Ascending aorta (tissue), 2 donors: ENCODE data around the gene MTMR11. TPM values are rescaled to one million over a fixed set of nuclear protein-coding genes. Genes with fewer than 3 reads are reported as not detected.
"Not testable (repeated sequence)": the region's sequence is repeated elsewhere in the genome, so short reads cannot be mapped to it uniquely, and the experiment has no call there.

ENCODE experiments used
- DNase-seq, 2 donors: peaks; one replicate each; pipeline ENCODE4 v3.0.0-alpha.2; 2019; ENCODE audit warnings: low spot score in 2 of 2
- H3K27ac ChIP-seq, 2 donors: fragments of 200-600 bp; sonication (generic); one replicate each; pipeline ENCODE4 v1.5.1; 2016 to 2017; ENCODE audit warnings: mild to moderate bottlenecking in 1 of 2
- H3K27me3 ChIP-seq: fragments of 200-600 bp; sonication (generic); one replicate; pipeline ENCODE4 v1.5.1; 2017
- H3K36me3 ChIP-seq, 2 donors: fragments of 200-600 bp; sonication (generic); one replicate each; pipeline ENCODE4 v1.5.1; 2016
- H3K4me1 ChIP-seq, 2 donors: fragments of 200-600 bp; sonication (generic); one replicate each; pipeline ENCODE4 v1.5.1; 2016 to 2017; ENCODE audit warnings: mild to moderate bottlenecking in 1 of 2
- H3K4me3 ChIP-seq, 2 donors: fragments of 200-600 bp; sonication (generic); one replicate each; pipeline ENCODE4 v1.5.1; 2016 to 2017; ENCODE audit warnings: mild to moderate bottlenecking in 1 of 2
- H3K9me3 ChIP-seq, 2 donors: fragments of 200-600 bp; sonication (generic); one replicate each; pipeline ENCODE4 v1.5.1; 2016
- CTCF ChIP-seq, 3 experiments: fragments of 200-600 bp in 2 of 3; fragments of 450-650 bp in 1 of 3; sonication (generic) in 2 of 3; IDR thresholded peaks; one replicate each; pipeline ENCODE4 v1.5.1; 2016 to 2019; ENCODE audit warnings: antibody characterized with exemption in 3 of 3, mild to moderate bottlenecking in 1 of 3, moderate library complexity in 1 of 3
- intact Hi-C: fragments of 100-400 bp; cut with DNase I; formaldehyde crosslinking; loops from one replicate; pipeline ENCODE4 v1.15.1; 2023
- total RNA-seq: library from RNA; depleted of rRNA; stranded (reverse); fragments of >200 nt; gene quantifications from one replicate; pipeline ENCODE4 v1.1.0, GENCODE V29; 2016

The MTMR11 gene
- total RNA-seq, 1 donor from 2014 or later: 39.8 TPM

- peaks cover 36 to 62% of the 10 kb centered on the region in 2 donors for H3K36me3 ChIP-seq
- no peak for TF ChIP-seq CTCF (IDR thresholded peaks at IDR 0.05)
- H3K27me3 ChIP-seq: no peaks in the 10 kb centered on the region
- peak overlapping the region; percentile 51 to 65 for H3K27ac ChIP-seq
- no peak overlapping the region for H3K4me3 ChIP-seq
- intact Hi-C loops: loop anchor here (5.0 kb wide), 1 partner anchor 204 kb away; no protein-coding TSS in a partner anchor
- H3K9me3 ChIP-seq: no peaks in the 10 kb centered on the region
- peaks cover 0 to 13% of the 10 kb centered on the region in 2 donors for H3K4me1 ChIP-seq
- DNase-seq: no peak
Observed at GRCh38 chr1:149963358-149963757, 26.7 kb upstream of the MTMR11 start.

DNA sequence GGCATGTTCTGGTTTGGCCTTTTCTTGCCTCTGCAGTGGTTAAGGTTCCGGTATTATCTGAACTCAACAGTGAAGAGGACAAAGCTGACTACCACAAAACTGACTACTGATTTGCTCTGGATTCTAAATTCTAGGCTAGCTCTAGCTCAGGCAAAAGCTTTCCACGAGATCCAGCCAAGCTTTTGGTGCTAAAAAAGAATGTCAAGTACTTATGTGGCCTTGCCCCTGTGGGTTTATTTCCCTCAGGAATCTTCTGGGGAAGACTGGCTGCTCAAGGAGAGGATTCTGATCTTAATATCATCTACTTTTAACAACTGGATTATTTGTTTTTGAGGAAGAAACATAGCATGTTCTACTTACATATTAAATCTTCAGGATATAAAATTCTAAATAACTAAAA is 26.1 kb upstream of the MTMR11 start:
- Histone ChIP-seq H3K27ac (peak overlapping the region; percentile 51 to 65), H3K36me3 (peaks cover 41 to 63% of the 10 kb centered on the region in 2 donors)
- intact Hi-C loops: loop anchor here (1.0 to 5.0 kb wide), 2 partner anchors 88 to 205 kb away; no protein-coding TSS in a partner anchor

GRCh38 chr1:149962039-149962647 is 25.5 kb upstream of the MTMR11 start:
- Histone ChIP-seq H3K4me3 (no peak overlapping the region), H3K27ac (peak overlapping the region; percentile 51 to 65), H3K36me3 (peaks cover 42 to 63% of the 10 kb centered on the region in 2 donors), H3K9me3 (no peaks in the 10 kb centered on the region), H3K27me3 (no peaks in the 10 kb centered on the region), H3K4me1 (peaks cover 0 to 13% of the 10 kb centered on the region in 2 donors)
- TF ChIP-seq CTCF (IDR thresholded peaks at IDR 0.05): peak; percentile 70 to 80 (median 75)
- intact Hi-C loops: loop anchor here (1.0 to 5.0 kb wide), 2 partner anchors 88 to 205 kb away; no protein-coding TSS in a partner anchor
- DNase-seq: peak in 1 of 2 donors; percentile 79

More for the DNA sequence above, 26.1 kb upstream of the MTMR11 start:
- no peak overlapping the region for H3K4me3 ChIP-seq
- no peaks in the 10 kb centered on the region for H3K27me3 ChIP-seq
- H3K4me1 ChIP-seq: peaks cover 0 to 13% of the 10 kb centered on the region in 2 donors
- DNase-seq: no peak
- H3K9me3 ChIP-seq: no peaks in the 10 kb centered on the region
- no peak for TF ChIP-seq CTCF (IDR thresholded peaks at IDR 0.05)

GRCh38 chr1:149957548-149957947 is 20.9 kb upstream of the MTMR11 start:
- intact Hi-C loops, H3K27me3 ChIP-seq: not testable (repeated sequence)
- H3K36me3 ChIP-seq: peaks cover 30 to 42% of the 10 kb centered on the region in 2 donors

GRCh38 chr1:149949911-149950310 is 13.2 kb upstream of the MTMR11 start:
- DNase-seq: no peak
- no peaks in the 10 kb centered on the region for H3K27me3 ChIP-seq
- H3K4me3 ChIP-seq: no peak overlapping the region
- intact Hi-C loops: no loop called here
- peaks cover 49 to 53% of the 10 kb centered on the region in 2 donors for H3K36me3 ChIP-seq
- no peak overlapping the region for H3K27ac ChIP-seq
- no peak for TF ChIP-seq CTCF (IDR thresholded peaks at IDR 0.05)
- no peaks in the 10 kb centered on the region for H3K4me1 ChIP-seq
- H3K9me3 ChIP-seq: no peaks in the 10 kb centered on the region

More at GRCh38 chr1:149957548-149957947, 20.9 kb upstream of the MTMR11 start:
- not testable (repeated sequence) for H3K4me3 ChIP-seq, H3K9me3 ChIP-seq, H3K4me1 ChIP-seq, DNase-seq, H3K27ac ChIP-seq

DNA sequence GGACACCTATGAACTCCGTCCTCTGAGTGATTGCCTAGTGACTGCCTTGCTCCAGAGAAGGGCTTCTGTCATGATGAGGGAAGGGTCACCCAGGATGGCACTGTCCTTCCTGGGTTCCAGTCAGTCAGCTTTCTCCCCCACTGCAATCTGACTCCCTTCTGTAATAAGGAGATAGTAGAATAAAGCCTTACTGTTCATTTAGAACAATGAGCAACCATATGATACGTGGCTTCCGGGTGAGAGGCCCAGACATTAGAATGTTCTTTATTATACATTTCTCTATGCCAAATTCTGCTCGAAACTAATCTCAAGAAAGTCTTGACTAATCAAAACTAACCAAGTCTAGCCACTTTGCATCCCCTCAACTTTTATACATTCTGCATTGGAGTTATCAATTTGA is 8.5 kb upstream of the MTMR11 start:
- Histone ChIP-seq H3K27me3 (no peaks in the 10 kb centered on the region), H3K27ac (no peak overlapping the region), H3K4me3 (no peak overlapping the region), H3K36me3 (peaks cover 58 to 67% of the 10 kb centered on the region in 2 donors), H3K9me3 (no peaks in the 10 kb centered on the region), H3K4me1 (no peaks in the 10 kb centered on the region)
- intact Hi-C loops: no loop called here
- TF ChIP-seq CTCF (IDR thresholded peaks at IDR 0.05): no peak
- no peak for DNase-seq
